GM23338 (cell line): Measurements from ENCODE around the gene ACVRL1. TPM values are rescaled to one million over a fixed set of nuclear protein-coding genes. Genes with fewer than 3 reads are reported as not detected.
A peak's percentile ranks its signal among the peaks of the same experiment; 100 is the strongest.

Source experiments
- ATAC-seq: fragments of 200-7000 bp; cut with Tn5 transposase; 3 replicates; pipeline ENCODE4 v1.9.1; 2020
- DNase-seq: peaks from one replicate; pipeline ENCODE4 v3.0.0-alpha.2; 2015; ENCODE audit warnings: low spot score
- H2AFZ ChIP-seq: fragments of 200-600 bp; sonication (generic); 2 replicates; pipeline ENCODE4 v1.8.0; 2016; ENCODE audit warnings: antibody characterized with exemption, mild to moderate bottlenecking, moderate library complexity
- H3F3A ChIP-seq: fragments of 200-600 bp; sonication (generic); replicated peaks from 2 replicates; pipeline ENCODE4 v1.8.0; 2017; ENCODE audit warnings: antibody characterized with exemption, mixed run types, low read depth
- H3K27ac ChIP-seq: fragments of 200-600 bp; sonication (generic); 2 replicates; pipeline ENCODE4 v1.6.1; 2016; ENCODE audit warnings: low read depth
- H3K27me3 ChIP-seq: fragments of 200-600 bp; sonication (generic); 2 replicates; pipeline ENCODE4 v1.8.0; 2016; ENCODE audit warnings: mild to moderate bottlenecking, mixed run types, moderate library complexity; ENCODE audit not compliant: insufficient read depth
- H3K36me3 ChIP-seq: fragments of 200-600 bp; sonication (generic); 2 replicates; pipeline ENCODE4 v1.8.0; 2016; ENCODE audit warnings: mild to moderate bottlenecking; ENCODE audit not compliant: insufficient read depth
- H3K4me1 ChIP-seq: fragments of 200-600 bp; sonication (generic); 2 replicates; pipeline ENCODE4 v1.8.0; 2016; ENCODE audit warnings: mild to moderate bottlenecking, moderate library complexity; ENCODE audit not compliant: insufficient read depth
- H3K4me2 ChIP-seq: fragments of 200-600 bp; sonication (generic); 2 replicates; pipeline ENCODE4 v1.7.1; 2017; ENCODE audit warnings: mixed run types
- H3K4me3 ChIP-seq: fragments of 200-600 bp; sonication (generic); 2 replicates; pipeline ENCODE4 v1.6.1; 2016; ENCODE audit warnings: mixed run types
- H3K79me2 ChIP-seq: fragments of 200-600 bp; sonication (generic); replicated peaks from 2 replicates; pipeline ENCODE4 v1.8.0; 2017; ENCODE audit warnings: mild to moderate bottlenecking; ENCODE audit not compliant: insufficient read depth
- H3K9me2 ChIP-seq: fragments of 200-600 bp; sonication (generic); 2 replicates; pipeline ENCODE4 v1.8.0; 2017; ENCODE audit not compliant: insufficient read depth
- H4K20me1 ChIP-seq: fragments of 200-600 bp; sonication (generic); replicated peaks from 2 replicates; pipeline ENCODE4 v1.8.0; 2017; ENCODE audit warnings: mild to moderate bottlenecking; ENCODE audit not compliant: insufficient read depth
- H3K27ac Mint-ChIP-seq: 2 replicates; pipeline ENCODE4 v1.8.0; 2020; ENCODE audit warnings: inconsistent platforms, mild to moderate bottlenecking, moderate library complexity, mixed read lengths
- H3K27me3 Mint-ChIP-seq: 3 replicates; pipeline ENCODE4 v1.8.0; 2022; ENCODE audit warnings: low read depth, mild to moderate bottlenecking, moderate library complexity, mixed read lengths, inconsistent platforms; ENCODE audit not compliant: insufficient read depth, poor library complexity
- H3K36me3 Mint-ChIP-seq: 3 replicates; pipeline ENCODE4 v1.8.0; 2021; ENCODE audit warnings: low read depth, mild to moderate bottlenecking, inconsistent platforms, moderate library complexity, mixed read lengths
- H3K4me1 Mint-ChIP-seq: 3 replicates; pipeline ENCODE4 v1.8.0; 2020; ENCODE audit warnings: mild to moderate bottlenecking, inconsistent platforms, mixed read lengths
- H3K4me3 Mint-ChIP-seq: 3 replicates; pipeline ENCODE4 v1.8.0; 2021; ENCODE audit warnings: moderate library complexity, mild to moderate bottlenecking, inconsistent platforms, mixed read lengths
- H3K9me3 Mint-ChIP-seq: 3 replicates; pipeline ENCODE4 v1.8.0; 2020; ENCODE audit warnings: moderate library complexity, mild to moderate bottlenecking, inconsistent platforms, mixed read lengths
- CREB1 ChIP-seq: fragments of 250-450 bp; sonication (Bioruptor Pico); IDR thresholded peaks from 2 replicates; pipeline ENCODE4 v1.5.0; 2020; ENCODE audit warnings: low read depth, mild to moderate bottlenecking, moderate library complexity
- EZH2 ChIP-seq: fragments of 200-600 bp; sonication (generic); IDR thresholded peaks from one replicate; pipeline ENCODE4 v1.8.0; 2017; ENCODE audit warnings: antibody characterized with exemption, mild to moderate bottlenecking, low read depth; ENCODE audit not compliant: unreplicated experiment
- JUNB ChIP-seq: IDR thresholded peaks from one replicate; pipeline ENCODE4 v1.6.1; 2016; ENCODE audit warnings: antibody characterized with exemption; ENCODE audit not compliant: unreplicated experiment
- ZNF114 ChIP-seq: fragments of 250-450 bp; sonication (Bioruptor Pico); IDR thresholded peaks from 2 replicates; pipeline ENCODE4 v1.5.0; 2020; ENCODE audit warnings: mild to moderate bottlenecking, moderate library complexity
- ZNF331 ChIP-seq: fragments of 250-450 bp; sonication (Bioruptor Pico); IDR thresholded peaks from 2 replicates; pipeline ENCODE4 v1.5.0; 2020; ENCODE audit warnings: low read depth, mild to moderate bottlenecking, moderate library complexity
- polyA plus RNA-seq: library from polyadenylated mRNA; unstranded; fragments of >200 nt; fragmentation: Nextera tagmentation; extraction: Ambion mirVana; gene quantifications from 2 replicates; pipeline ENCODE4 v1.2.1, GENCODE V29; 2016
- total RNA-seq: library from RNA; depleted of rRNA; stranded (reverse); fragments of >200 nt; shearing (Covaris generic); gene quantifications from 2 replicates; pipeline ENCODE4 v1.2.3, GENCODE V29; 2014
- TF ChIP-seq, protein P1 (sequence below), 2 experiments: fragments of 200-600 bp in 1 of 2; sonication (generic) in 1 of 2; conservative IDR thresholded peaks; 2 replicates each; pipeline versions ENCODE4 v1.5.1 to v1.6.1; 2016 to 2017; ENCODE audit warnings: antibody characterized with exemption in 2 of 2, low read depth in 2 of 2, mild to moderate bottlenecking in 2 of 2, moderate library complexity in 1 of 2
- TF ChIP-seq, protein P2 (sequence below): IDR thresholded peaks from one replicate; pipeline ENCODE4 v1.6.1; 2018; ENCODE audit warnings: antibody characterized with exemption; ENCODE audit not compliant: unreplicated experiment

The ACVRL1 gene
- total and polyA plus RNA-seq, 2 experiments from 2014 or later, result 0.28 TPM; not detected in 1

DNA sequence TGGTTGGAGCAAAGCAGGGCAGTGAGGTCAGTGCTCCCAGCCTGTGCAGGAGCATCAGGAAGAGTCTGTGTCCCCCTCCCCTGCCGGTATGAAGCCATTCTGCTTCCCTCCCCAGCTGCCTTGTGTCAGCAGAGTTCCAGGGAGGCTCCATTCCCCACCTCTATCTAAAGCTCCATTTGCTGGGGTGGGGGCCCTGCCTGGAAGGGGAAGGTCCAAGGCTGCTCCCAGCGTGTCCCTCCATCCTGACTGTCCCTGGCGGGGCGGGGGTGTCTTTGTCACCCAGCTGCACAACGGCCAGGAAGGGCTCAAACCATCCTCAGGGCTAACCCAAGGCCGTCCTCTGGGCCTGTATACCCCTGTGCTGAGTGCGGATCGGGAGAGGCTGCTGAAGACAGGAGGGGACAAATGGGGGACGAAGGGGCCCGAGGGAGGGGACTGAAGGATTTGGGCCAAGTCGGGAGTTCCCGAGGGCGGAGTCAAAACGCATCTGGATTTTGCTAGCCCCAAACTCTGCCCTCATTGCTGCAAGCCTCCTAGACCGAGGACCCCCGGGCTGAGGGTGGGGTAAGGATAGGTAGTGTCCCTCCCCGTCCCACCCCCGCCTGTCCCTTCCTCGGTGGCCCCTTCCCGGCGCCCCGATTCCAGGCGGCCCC lies 748 bp upstream of the ACVRL1 start (continued):
- TF ChIP-seq, protein P1, sequence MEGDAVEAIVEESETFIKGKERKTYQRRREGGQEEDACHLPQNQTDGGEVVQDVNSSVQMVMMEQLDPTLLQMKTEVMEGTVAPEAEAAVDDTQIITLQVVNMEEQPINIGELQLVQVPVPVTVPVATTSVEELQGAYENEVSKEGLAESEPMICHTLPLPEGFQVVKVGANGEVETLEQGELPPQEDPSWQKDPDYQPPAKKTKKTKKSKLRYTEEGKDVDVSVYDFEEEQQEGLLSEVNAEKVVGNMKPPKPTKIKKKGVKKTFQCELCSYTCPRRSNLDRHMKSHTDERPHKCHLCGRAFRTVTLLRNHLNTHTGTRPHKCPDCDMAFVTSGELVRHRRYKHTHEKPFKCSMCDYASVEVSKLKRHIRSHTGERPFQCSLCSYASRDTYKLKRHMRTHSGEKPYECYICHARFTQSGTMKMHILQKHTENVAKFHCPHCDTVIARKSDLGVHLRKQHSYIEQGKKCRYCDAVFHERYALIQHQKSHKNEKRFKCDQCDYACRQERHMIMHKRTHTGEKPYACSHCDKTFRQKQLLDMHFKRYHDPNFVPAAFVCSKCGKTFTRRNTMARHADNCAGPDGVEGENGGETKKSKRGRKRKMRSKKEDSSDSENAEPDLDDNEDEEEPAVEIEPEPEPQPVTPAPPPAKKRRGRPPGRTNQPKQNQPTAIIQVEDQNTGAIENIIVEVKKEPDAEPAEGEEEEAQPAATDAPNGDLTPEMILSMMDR (conservative IDR thresholded peaks at IDR 0.05; ENCODE audit: low read depth in 2 of 2), result no peak

DNA sequence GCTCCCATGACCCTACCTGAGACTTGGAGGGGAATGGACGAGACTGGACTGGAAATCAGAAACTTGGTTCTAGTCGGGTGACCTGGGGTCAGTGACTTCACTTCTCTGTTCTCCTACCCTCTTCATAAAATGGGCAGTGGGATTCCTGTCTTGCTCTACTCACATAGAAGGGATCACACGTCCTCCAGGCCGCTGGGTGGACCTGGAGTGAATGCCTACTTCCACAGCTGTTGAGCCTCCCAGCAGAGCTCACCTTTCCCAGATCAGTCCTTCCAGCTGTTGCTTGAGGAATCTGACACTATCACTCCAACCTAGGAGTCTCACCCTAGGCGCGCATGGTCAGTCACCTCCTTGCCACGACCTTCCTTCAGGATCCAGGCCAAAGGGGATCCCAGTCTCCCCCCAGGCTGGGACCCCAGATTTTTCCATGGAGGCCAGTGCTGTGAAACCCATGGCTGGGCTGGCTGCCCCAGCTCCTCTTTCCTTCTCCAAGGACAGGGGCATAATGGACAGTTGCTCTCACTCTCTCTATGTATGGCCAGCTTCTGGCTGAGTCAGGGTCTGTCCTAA lies 637 bp downstream of the ACVRL1 start:
- H3K9me2 ChIP-seq, result no peaks in the 10 kb centered on the region
- Mint-ChIP-seq H3K4me3 (peak overlapping the region; percentile 71), H3K36me3 (no peaks in the 10 kb centered on the region), H3K27ac (no peak overlapping the region), H3K4me1 (peaks cover 27% of the 10 kb centered on the region), H3K27me3 (peaks cover 33% of the 10 kb centered on the region), H3K9me3 (peaks cover 3% of the 10 kb centered on the region; the same call in 1 of the 3 replicates)
- H4K20me1 ChIP-seq, result no peaks in the 10 kb centered on the region; the same call in 1 of the 2 replicates
- H3K27me3 ChIP-seq, result peaks cover 65% of the 10 kb centered on the region
- DNase-seq (no peak), ATAC-seq (no peak)
- H3K79me2 ChIP-seq, result no peaks in the 10 kb centered on the region
- H3K4me1 ChIP-seq, result peaks cover 15% of the 10 kb centered on the region
- H3K36me3 ChIP-seq, result no peaks in the 10 kb centered on the region
- H3K27ac ChIP-seq, result no peak overlapping the region
- peaks cover 7% of the 10 kb centered on the region for H3F3A ChIP-seq
- peak; percentile 23 for TF ChIP-seq EZH2
- TF ChIP-seq, protein P1 (conservative IDR thresholded peaks at IDR 0.05; ENCODE audit: low read depth in 2 of 2), result no peak
- TF ChIP-seq ZNF331 (CRISPR knock-in tag), result no peak
- peak overlapping the region; percentile 77 for H3K4me3 ChIP-seq
- H2AFZ ChIP-seq, result peak overlapping the region; percentile 97
- peak overlapping the region; percentile 98 for H3K4me2 ChIP-seq

DNA sequence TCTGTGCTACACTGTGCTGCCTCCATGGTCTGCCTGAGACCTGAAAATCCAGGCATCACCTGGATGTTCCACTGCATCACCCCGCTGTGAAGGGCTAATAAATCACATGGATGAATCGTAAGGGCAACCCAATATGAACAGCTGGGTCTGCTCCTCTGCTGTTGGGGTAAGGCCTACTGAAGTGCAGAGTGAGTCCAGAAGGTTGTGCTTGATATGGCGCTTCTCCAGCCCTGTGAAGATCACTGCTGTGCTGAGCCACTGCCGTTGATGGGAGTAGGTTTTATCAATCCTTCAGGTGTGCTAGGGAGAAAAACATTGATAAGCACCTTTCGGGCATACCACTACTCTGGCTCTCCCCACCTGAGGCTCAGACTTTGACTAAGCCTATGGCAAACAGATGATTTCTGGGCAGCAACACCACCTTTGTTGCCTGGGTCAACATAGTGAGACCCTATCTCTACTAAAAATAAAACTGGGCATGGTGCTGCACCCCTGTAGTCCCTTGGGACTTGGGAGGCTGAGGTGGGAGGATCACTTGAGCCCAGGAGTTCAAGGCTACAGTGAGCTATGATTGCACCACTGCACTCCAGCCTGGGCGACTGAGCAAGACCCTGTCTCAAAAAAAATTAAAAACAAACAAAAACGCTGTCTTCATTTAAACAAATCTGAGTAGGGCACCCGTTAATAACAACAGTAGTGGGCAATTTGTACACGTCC lies 1.7 kb downstream of the ACVRL1 start:
- Histone ChIP-seq H3K79me2 (no peaks in the 10 kb centered on the region), H3F3A (peaks cover 7% of the 10 kb centered on the region), H3K9me2 (no peaks in the 10 kb centered on the region), H3K27me3 (peaks cover 62% of the 10 kb centered on the region), H4K20me1 (no peaks in the 10 kb centered on the region; the same call in 1 of the 2 replicates), H3K4me3 (no peak overlapping the region), H3K27ac (no peak overlapping the region), H3K4me2 (no peak overlapping the region), H3K4me1 (peaks cover 15% of the 10 kb centered on the region), H3K36me3 (no peaks in the 10 kb centered on the region), H2AFZ (no peak overlapping the region)
- no peak overlapping the region for H3K27ac Mint-ChIP-seq
- ATAC-seq (no peak), DNase-seq (no peak)
- peaks cover 37% of the 10 kb centered on the region for H3K27me3 Mint-ChIP-seq
- H3K4me3 Mint-ChIP-seq, result no peak overlapping the region; the same call in 2 of the 3 replicates
- H3K36me3 Mint-ChIP-seq, result no peaks in the 10 kb centered on the region
- peaks cover 3% of the 10 kb centered on the region; the same call in 1 of the 3 replicates for H3K9me3 Mint-ChIP-seq
- peaks cover 28% of the 10 kb centered on the region for H3K4me1 Mint-ChIP-seq
- no peak for TF ChIP-seq ZNF114 (CRISPR knock-in tag)
- no peak for TF ChIP-seq JUNB
- TF ChIP-seq, protein P2, sequence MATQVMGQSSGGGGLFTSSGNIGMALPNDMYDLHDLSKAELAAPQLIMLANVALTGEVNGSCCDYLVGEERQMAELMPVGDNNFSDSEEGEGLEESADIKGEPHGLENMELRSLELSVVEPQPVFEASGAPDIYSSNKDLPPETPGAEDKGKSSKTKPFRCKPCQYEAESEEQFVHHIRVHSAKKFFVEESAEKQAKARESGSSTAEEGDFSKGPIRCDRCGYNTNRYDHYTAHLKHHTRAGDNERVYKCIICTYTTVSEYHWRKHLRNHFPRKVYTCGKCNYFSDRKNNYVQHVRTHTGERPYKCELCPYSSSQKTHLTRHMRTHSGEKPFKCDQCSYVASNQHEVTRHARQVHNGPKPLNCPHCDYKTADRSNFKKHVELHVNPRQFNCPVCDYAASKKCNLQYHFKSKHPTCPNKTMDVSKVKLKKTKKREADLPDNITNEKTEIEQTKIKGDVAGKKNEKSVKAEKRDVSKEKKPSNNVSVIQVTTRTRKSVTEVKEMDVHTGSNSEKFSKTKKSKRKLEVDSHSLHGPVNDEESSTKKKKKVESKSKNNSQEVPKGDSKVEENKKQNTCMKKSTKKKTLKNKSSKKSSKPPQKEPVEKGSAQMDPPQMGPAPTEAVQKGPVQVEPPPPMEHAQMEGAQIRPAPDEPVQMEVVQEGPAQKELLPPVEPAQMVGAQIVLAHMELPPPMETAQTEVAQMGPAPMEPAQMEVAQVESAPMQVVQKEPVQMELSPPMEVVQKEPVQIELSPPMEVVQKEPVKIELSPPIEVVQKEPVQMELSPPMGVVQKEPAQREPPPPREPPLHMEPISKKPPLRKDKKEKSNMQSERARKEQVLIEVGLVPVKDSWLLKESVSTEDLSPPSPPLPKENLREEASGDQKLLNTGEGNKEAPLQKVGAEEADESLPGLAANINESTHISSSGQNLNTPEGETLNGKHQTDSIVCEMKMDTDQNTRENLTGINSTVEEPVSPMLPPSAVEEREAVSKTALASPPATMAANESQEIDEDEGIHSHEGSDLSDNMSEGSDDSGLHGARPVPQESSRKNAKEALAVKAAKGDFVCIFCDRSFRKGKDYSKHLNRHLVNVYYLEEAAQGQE, result no peak
- TF ChIP-seq CREB1 (CRISPR knock-in tag), result no peak
- TF ChIP-seq, protein P1 (conservative IDR thresholded peaks at IDR 0.05; ENCODE audit: low read depth in 2 of 2), result no peak
